ENCODE data around the gene MAST3.

Gene MAST3

DNA sequence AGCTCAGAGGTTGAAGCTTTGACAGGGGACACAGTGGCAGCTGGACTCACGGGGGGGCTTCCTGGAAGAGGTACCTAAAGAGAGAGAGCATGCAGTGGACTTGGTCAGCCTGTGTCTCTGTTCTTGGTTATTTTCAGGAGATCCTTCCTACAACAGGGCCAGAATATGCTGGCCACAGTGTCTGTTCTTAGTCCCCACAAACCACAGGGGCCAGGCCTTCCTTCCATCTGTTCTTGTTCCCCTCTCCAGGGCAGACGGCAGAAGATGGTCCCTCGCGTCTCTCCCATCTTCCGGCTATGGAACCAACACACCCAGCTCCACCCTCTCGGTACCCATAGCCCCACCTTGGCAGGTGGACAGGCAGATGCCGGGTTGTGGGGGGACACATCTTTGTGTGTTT is 24.8 kb downstream of the MAST3 start:
- TF ChIP-seq, protein P1, sequence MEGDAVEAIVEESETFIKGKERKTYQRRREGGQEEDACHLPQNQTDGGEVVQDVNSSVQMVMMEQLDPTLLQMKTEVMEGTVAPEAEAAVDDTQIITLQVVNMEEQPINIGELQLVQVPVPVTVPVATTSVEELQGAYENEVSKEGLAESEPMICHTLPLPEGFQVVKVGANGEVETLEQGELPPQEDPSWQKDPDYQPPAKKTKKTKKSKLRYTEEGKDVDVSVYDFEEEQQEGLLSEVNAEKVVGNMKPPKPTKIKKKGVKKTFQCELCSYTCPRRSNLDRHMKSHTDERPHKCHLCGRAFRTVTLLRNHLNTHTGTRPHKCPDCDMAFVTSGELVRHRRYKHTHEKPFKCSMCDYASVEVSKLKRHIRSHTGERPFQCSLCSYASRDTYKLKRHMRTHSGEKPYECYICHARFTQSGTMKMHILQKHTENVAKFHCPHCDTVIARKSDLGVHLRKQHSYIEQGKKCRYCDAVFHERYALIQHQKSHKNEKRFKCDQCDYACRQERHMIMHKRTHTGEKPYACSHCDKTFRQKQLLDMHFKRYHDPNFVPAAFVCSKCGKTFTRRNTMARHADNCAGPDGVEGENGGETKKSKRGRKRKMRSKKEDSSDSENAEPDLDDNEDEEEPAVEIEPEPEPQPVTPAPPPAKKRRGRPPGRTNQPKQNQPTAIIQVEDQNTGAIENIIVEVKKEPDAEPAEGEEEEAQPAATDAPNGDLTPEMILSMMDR (IDR thresholded peaks at IDR 0.05; ENCODE audit: insufficient read depth, low read depth, low read length, missing control alignments), result no peak
- DNase-seq (ENCODE audit: low read depth), result no peak
- H3K4me3 ChIP-seq (ENCODE audit: low read depth, low read length), result no peak overlapping the region

DNA sequence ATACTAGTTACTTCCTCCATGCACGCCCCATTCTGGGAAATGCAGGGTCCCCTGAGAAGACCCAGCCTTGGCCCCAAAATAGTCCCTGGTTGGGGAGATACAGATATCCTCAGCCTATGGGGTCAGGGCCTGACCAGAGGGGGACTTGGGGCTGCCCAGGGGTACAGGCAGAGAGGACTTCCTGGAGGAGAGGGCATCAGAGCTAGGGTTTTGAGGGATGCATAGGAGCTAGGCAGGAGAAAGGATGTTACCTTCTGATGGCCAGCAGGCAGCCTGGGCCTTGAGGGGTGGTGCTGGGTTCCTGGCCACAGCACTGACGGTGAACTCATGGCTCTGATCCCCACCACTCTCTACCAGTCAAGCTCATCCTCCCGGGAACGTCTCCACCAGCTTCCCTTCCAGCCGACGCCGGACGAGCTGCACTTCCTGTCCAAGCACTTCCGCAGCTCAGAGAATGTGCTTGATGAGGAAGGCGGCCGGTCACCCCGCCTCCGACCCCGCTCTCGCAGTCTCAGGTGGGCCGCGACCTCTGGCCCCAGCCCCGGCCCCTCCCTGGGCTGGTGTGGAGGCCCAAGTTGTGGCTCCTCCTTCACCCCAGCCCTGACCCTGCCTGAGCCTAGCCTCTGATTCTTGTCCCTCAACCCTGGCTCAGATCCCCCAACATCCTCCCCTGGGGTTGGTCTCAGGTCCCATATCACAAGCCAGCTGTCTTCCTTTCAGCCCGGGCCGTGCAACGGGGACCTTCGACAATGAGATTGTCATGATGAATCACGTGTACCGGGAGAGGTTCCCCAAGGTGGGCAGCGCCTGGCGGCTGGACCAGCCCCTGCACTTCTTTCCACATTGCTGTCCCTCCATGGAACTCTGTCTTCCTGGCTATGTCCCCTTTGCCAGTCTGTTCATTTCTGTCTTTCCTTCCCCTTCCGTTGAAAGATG is 25.6 kb downstream of the MAST3 start:
- TF ChIP-seq, protein P1 (IDR thresholded peaks at IDR 0.05; ENCODE audit: insufficient read depth, low read depth, low read length, missing control alignments), result no peak
- DNase-seq (ENCODE audit: low read depth), result no peak
- no peak overlapping the region for H3K4me3 ChIP-seq (ENCODE audit: low read depth, low read length)

DNA sequence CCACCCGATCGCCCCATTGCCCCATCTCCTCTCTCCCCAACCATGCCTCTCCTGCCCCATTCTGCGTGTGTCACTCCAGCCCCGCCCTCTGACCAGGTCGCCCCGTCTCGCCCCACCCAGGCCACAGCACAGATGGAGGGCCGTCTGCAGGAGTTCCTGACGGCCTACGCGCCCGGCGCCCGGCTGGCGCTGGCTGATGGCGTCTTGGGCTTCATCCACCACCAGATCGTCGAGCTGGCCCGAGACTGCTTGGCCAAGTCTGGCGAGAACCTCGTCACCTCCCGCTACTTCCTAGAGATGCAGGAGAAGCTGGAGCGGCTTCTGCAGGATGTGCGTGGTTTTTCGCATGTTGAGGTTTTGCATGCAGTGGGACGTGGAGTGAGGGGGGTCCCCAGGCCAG is 26.2 kb downstream of the MAST3 start:
- TF ChIP-seq, protein P1 (IDR thresholded peaks at IDR 0.05; ENCODE audit: insufficient read depth, low read depth, low read length, missing control alignments), result no peak
- no peak for DNase-seq (ENCODE audit: low read depth)
- no peak overlapping the region for H3K4me3 ChIP-seq (ENCODE audit: low read depth, low read length)

DNA sequence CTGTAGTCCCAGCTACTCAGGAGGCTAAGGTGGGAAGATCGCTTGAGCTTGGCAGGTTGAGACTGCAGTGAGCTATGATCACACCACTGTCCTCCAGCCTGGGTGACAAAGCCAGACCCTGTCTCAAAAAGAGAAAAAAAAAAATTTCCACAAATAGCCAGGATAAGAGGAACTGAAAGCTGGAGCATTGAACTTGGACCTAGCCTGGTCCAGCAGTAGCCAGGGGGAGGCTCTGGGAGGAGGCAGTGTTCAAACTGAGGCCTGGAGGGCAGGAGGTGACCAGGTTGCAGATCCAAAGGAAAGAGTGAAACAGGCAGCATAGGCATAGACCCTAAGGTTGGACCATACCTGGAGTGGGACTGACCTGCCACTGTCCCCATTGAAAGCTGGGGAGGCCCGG is 28.5 kb downstream of the MAST3 start:
- TF ChIP-seq, protein P1 (IDR thresholded peaks at IDR 0.05; ENCODE audit: insufficient read depth, low read depth, low read length, missing control alignments), result no peak
- DNase-seq (ENCODE audit: low read depth), result no peak
- H3K4me3 ChIP-seq (ENCODE audit: low read depth, low read length), result no peak overlapping the region

DNA sequence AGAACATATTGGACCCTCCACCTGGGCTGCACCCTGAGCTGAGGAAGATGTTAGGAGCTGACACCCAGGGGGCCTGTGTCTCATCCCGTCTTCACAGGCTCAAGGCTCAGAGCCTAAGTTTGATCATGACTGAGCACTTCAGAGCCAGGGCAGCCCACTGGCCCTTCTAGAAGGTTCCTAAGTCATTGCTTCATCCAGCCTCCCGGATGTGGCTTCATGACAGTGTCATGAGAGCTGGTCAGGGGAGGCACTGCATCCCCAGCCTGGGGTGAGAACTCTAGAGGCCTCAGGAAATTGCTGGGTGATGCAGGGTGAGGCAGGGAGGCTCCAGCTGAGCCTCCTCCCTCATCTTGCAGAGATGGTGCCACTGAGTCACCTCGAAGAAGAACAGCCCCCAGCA is 30.5 kb downstream of the MAST3 start:
- H3K4me3 ChIP-seq (ENCODE audit: low read depth, low read length), result no peak overlapping the region
- TF ChIP-seq, protein P1 (IDR thresholded peaks at IDR 0.05; ENCODE audit: insufficient read depth, low read depth, low read length, missing control alignments), result no peak
- no peak for DNase-seq (ENCODE audit: low read depth)

DNA sequence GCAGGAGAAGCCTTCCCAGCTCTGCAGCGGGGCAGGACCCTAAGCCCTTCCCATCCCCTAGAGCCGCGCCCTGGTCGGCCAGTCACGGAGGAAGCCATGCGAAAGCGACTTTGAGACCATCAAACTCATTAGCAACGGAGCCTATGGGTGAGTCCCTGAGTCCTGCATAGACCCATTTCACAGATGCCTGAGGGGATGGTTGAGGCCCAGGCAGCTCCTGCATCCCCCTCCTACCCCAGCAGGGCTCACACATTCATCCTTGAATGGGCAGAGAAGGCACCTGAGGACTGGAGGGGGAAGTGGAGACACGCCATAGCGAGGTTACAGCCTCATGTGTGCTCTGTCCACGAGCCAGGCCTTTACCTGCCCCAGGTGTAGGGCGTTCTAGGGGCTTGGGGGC is 31.2 kb downstream of the MAST3 start:
- no peak overlapping the region for H3K4me3 ChIP-seq (ENCODE audit: low read depth, low read length)
- TF ChIP-seq, protein P1 (IDR thresholded peaks at IDR 0.05; ENCODE audit: insufficient read depth, low read depth, low read length, missing control alignments), result no peak
- DNase-seq (ENCODE audit: low read depth), result no peak

Data from GM12865 (cell line).